Testis (tissue), 2 donors: ENCODE results near the gene TTC28.

Source experiments
- CTCF ChIP-seq, 3 experiments: fragments of 450-650 bp in 2 of 3; fragments of 200-600 bp in 1 of 3; sonication (generic) in 1 of 3; IDR thresholded peaks; one replicate each; pipeline ENCODE4 v1.5.1; 2016 to 2019; ENCODE audit warnings: antibody characterized with exemption in 3 of 3, mild to moderate bottlenecking in 2 of 3, moderate library complexity in 1 of 3
- POLR2A ChIP-seq: fragments of 450-650 bp; IDR thresholded peaks from one replicate; pipeline ENCODE4 v1.6.1; 2017; ENCODE audit warnings: antibody characterized with exemption, mild to moderate bottlenecking, moderate library complexity

- TF ChIP-seq CTCF (IDR thresholded peaks at IDR 0.05) (no peak), POLR2A (no peak)
Measured at GRCh38 chr22:28155808-28156207, 523.8 kb downstream of the TTC28 start.
